Heart left ventricle (tissue), 16 donors: Measurements from ENCODE around the gene DKC1. TPM values are rescaled to one million over a fixed set of nuclear protein-coding genes. Genes with fewer than 3 reads are reported as not detected.

Source experiments
- ATAC-seq, 4 donors: fragments of 200-7000 bp; cut with Tn5 transposase; one replicate each; pipeline ENCODE4 v1.9.1; 2020 to 2022; ENCODE audit warnings: moderate library complexity in 4 of 4, mild to moderate bottlenecking in 3 of 4, moderate number of reproducible peaks in 1 of 4
- DNase-seq, 5 donors: peaks; one replicate each; pipeline ENCODE4 v3.0.0-alpha.2; 2020
- H3K27ac ChIP-seq, 12 donors: fragments of 200-600 bp; sonication (generic) in 4 of 12; one replicate each; pipeline versions ENCODE4 v1.5.0 to v1.8.0; 2016 to 2022; ENCODE audit warnings: mild to moderate bottlenecking in 2 of 12
- H3K27me3 ChIP-seq, 9 donors: fragments of 200-600 bp; sonication (generic) in 2 of 9; one replicate each; pipeline versions ENCODE4 v1.5.1 to v1.8.0; 2016 to 2022; ENCODE audit warnings: mild to moderate bottlenecking in 3 of 9
- H3K36me3 ChIP-seq, 9 donors: fragments of 200-600 bp; sonication (generic) in 2 of 9; one replicate each; pipeline versions ENCODE4 v1.5.0 to v1.8.0; 2018 to 2022; ENCODE audit warnings: mild to moderate bottlenecking in 2 of 9
- H3K4me1 ChIP-seq, 12 donors: fragments of 200-600 bp; sonication (generic) in 4 of 12; one replicate each; pipeline versions ENCODE4 v1.5.0 to v1.8.0; 2016 to 2022; ENCODE audit warnings: mild to moderate bottlenecking in 3 of 12
- H3K4me3 ChIP-seq, 12 donors: fragments of 200-600 bp; sonication (generic) in 4 of 12; one replicate each; pipeline versions ENCODE4 v1.5.0 to v1.8.0; 2017 to 2022; ENCODE audit warnings: mild to moderate bottlenecking in 9 of 12, moderate library complexity in 4 of 12
- H3K9me3 ChIP-seq, 12 donors: fragments of 200-600 bp; sonication (generic) in 4 of 12; one replicate each; pipeline versions ENCODE4 v1.5.0 to v1.8.0; 2016 to 2022; ENCODE audit warnings: mild to moderate bottlenecking in 1 of 12
- CTCF ChIP-seq, 12 donors: fragments of 200-600 bp; sonication (generic) in 4 of 12; IDR thresholded peaks; one replicate each; pipeline versions ENCODE4 v1.5.0 to v1.8.0; 2018 to 2022; ENCODE audit warnings: antibody characterized with exemption in 12 of 12, mild to moderate bottlenecking in 5 of 12
- POLR2A ChIP-seq, 2 donors: fragments of 450-650 bp; IDR thresholded peaks; one replicate each; pipeline ENCODE4 v1.6.1; 2017; ENCODE audit warnings: antibody characterized with exemption in 2 of 2, mild to moderate bottlenecking in 2 of 2, moderate library complexity in 2 of 2
- WGBS, 4 donors: extraction: QIAGEN DNeasy Blood & Tissue Kit in 2 of 4; methylation state at CpG; one replicate each; pipeline versions ENCODE4 v1.1.5 to v1.1.7; 2013 to 2018; 5-methylcytosine and 5-hydroxymethylcytosine counted together
- intact Hi-C, 10 donors: fragments of 100-400 bp; cut with DNase I; formaldehyde crosslinking; loops; one replicate each; pipeline versions ENCODE4 v1.11.1 to v1.14.2; 2022
- polyA plus RNA-seq, 2 donors: library from polyadenylated mRNA; stranded (reverse); fragments of 200-250 nt; gene quantifications; one replicate each; pipeline ENCODE4 v1.2.3, GENCODE V29; 2013
- total RNA-seq, 9 donors: library from RNA; depleted of rRNA in 2 of 9; stranded (reverse); fragments of >200 nt in 2 of 9; fragmentation: NEBNext Ultra II Directional in 3 of 9; extraction: Animal tissue kit (Norgen Biotek cat#: 25700) in 3 of 9; gene quantifications; one replicate each; pipeline versions ENCODE4 v1.1.0 to v1.2.4, GENCODE V29; 2016 to 2023
- donor health status: ischemic (EF 13 %, LVEDD 7.1; RV severe dilation, severe dysfunction).
- donor health status: healthy with polysubstance abuse.
- donor health status: DM: no; HTN: yes; CAD: no.
- donor health status: DM: no; HTN: no; CAD: no.
- donor health status: ischemic (EF 25% LVEDD 6.9; RV normal size, moderate dysfunction).
- donor health status: ischemic (EF 25% LVEDD 5.7; RV mildly dilated, moderate dysfunction).
- donor health status: healthy.
- donor health status: DM: yes; HTN: yes; CAD: no.
- donor health status: ischemic (EF 35%, LVEDD 5.7; RV mildly dilated, moderate dysfunction).
- donor health status: nonischemic (EF 11% LVEDD 7.7; RV severe dilation, severe dysfunction).
- donor health status: DM: yes; HTN: yes; CAD: no.
- donor health status: PGD.
- donor health status: ischemic (EF 29% LVEDD 5.4; RV normal size, mild dysfunction).
- donor health status: nonischemic (EF 23%, LVEDD 6.1; RV moderate dilation, normal function).

Gene DKC1
- total and polyA plus RNA-seq, 11 donors, result 12.9 to 31.9 (median 23.6) TPM

- WGBS, 4 donors, result 85 to 99% (median 94%) methylated on average over 3 of the region's 3 CpGs
- peaks cover 0 to 69% (median 27%) of the 10 kb centered on the region in 12 donors for H3K4me1 ChIP-seq
Observed at GRCh38 chrX:154721155-154721554, 41.5 kb upstream of the DKC1 start.

GRCh38 chrX:154724993-154725756 lies 37.5 kb upstream of the DKC1 start:
- peaks cover 0 to 73% (median 45%) of the 10 kb centered on the region in 12 donors for H3K4me1 ChIP-seq
- ATAC-seq, result no peak
- H3K27me3 ChIP-seq, result no peaks in the 10 kb centered on the region
- peak overlapping the region in 5 of 12 donors; percentile 15 to 92 (median 59) for H3K27ac ChIP-seq
- intact Hi-C loops, result no loop called here
- DNase-seq, result no peak
- TF ChIP-seq CTCF (IDR thresholded peaks at IDR 0.05) (no peak), POLR2A (IDR thresholded peaks at IDR 0.05) (no peak)
- WGBS, 4 donors, result 78 to 91% (median 84%) methylated on average over 2 of the region's 2 CpGs
- H3K36me3 ChIP-seq, result no peaks in the 10 kb centered on the region
- no peak overlapping the region for H3K4me3 ChIP-seq
- H3K9me3 ChIP-seq, result peaks cover 0 to 10% (median 0%) of the 10 kb centered on the region in 12 donors

More at GRCh38 chrX:154721155-154721554, 41.5 kb upstream of the DKC1 start:
- Histone ChIP-seq H3K9me3 (peaks cover 0 to 10% (median 0%) of the 10 kb centered on the region in 12 donors), H3K36me3 (no peaks in the 10 kb centered on the region), H3K27me3 (peaks cover 0 to 6% (median 0%) of the 10 kb centered on the region in 9 donors), H3K4me3 (no peak overlapping the region), H3K27ac (no peak overlapping the region)
- DNase-seq (no peak), ATAC-seq (no peak)
- TF ChIP-seq CTCF (IDR thresholded peaks at IDR 0.05) (no peak), POLR2A (IDR thresholded peaks at IDR 0.05) (no peak)
- intact Hi-C loops, result no loop called here

DNA sequence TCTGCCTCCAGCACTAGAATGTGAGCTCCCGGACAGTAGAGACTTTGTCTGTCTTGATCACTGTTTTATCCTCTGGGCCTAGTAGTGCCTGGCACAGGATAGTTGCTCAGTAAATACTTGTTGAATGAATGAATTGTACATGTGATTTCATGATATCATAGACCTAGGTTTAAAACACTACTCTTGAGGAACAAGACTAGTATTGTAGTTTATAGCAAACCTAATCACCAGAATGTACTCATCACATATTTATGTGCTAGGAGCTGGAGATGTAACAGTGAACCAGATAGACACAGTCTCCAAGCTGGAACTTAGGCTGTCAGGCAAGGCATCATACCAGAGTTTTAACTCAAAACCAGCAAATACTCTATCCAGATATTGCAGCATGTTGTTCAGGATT lies 35.2 kb upstream of the DKC1 start:
- 42 to 71% (median 56%) methylated on average over 1 of the region's 1 CpG for WGBS, 4 donors
- intact Hi-C loops, result no loop called here

More for the DNA sequence above, 35.2 kb upstream of the DKC1 start:
- no peaks in the 10 kb centered on the region for H3K36me3 ChIP-seq
- H3K4me3 ChIP-seq, result no peak overlapping the region
- peaks cover 5 to 91% (median 59%) of the 10 kb centered on the region in 12 donors for H3K4me1 ChIP-seq
- no peak for TF ChIP-seq CTCF (IDR thresholded peaks at IDR 0.05)
- TF ChIP-seq POLR2A (IDR thresholded peaks at IDR 0.05), result no peak
- DNase-seq, result no peak
- no peaks in the 10 kb centered on the region for H3K9me3 ChIP-seq
- peak overlapping the region; percentile 58 to 92 (median 82) for H3K27ac ChIP-seq
- H3K27me3 ChIP-seq, result no peaks in the 10 kb centered on the region
- no peak for ATAC-seq
